ENCODE data around the gene PPL. TPM values are rescaled to one million over a fixed set of nuclear protein-coding genes. Genes with fewer than 3 reads are reported as not detected.

Gene PPL
- total RNA-seq, 1 donor = 27.1 TPM

DNA sequence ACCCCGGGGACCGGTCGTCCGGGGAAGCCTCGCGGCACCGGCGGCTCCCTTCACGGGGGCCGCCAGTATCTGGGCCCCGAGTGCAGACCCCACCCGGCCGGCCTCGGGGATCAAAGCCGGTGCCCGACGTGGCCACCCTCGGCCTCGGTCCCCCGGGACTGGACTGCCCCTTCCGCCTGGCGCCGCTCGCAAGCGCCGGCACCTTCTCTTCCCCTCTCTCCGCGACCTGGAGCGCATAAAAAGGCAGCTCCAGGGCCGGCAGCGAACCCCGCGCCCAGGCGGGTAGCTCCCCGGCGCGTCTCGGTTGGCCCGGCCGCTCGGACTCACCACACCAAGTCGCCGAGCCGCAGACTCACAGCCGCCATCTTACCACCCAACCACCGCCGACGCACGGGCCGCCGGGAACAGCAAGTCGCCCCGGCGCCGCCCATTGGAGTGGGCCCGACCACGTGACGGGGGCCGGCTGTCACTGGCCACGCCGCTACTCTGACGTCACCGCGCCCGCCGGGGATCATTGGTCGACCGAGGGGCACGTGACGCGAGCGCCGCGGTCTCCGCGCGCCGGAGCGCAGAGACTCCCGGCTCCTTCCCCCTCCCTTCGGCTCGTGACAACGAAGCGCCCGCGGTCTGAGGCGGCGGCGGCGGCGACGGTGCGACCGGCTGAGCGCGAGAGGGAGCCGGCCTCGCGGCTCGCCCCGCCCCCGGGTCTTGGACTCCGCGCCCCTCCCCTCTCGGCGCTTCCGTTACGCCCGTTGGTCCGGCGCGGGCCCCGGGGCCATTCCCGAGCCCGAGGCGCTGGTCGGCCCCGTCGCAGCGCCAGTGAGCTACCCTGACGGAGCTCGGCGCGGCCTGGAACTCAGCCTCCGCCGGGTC, 89.8 kb downstream of the PPL start, which contains the start of the genes GLYR1 and UBN1:
Gene GLYR1 (minus strand): TSS at position 388 of the 873 bp plus-strand sequence. CDS start 23 bp downstream, at position 365.
Gene UBN1 (plus strand): TSS at position 581 of the 873 bp plus-strand sequence. CDS start 5,437 bp downstream, outside the sequence.
- Histone ChIP-seq H3K4me2 (ENCODE audit: insufficient read depth, low read length) (peak within 1 kb of the TSS; percentile 96), H3K9me3 (ENCODE audit: low read depth, low read length) (no peaks in the 10 kb centered on the region), H3K27ac (ENCODE audit: low read depth, low read length) (peak within 1 kb of the TSS; percentile 88), H2AFZ (ENCODE audit: low read length) (peak within 1 kb of the TSS; percentile 89), H4K20me1 (ENCODE audit: insufficient read depth, low read length) (peaks cover 62% of the 10 kb centered on the region), H3K4me3 (ENCODE audit: insufficient read depth, low read length) (peak within 1 kb of the TSS; percentile 92), H3K79me2 (ENCODE audit: insufficient read depth, low read length) (peaks cover 83% of the 10 kb centered on the region), H3K36me3 (ENCODE audit: insufficient read depth, low read length) (peaks cover 25% of the 10 kb centered on the region), H3K27me3 (ENCODE audit: insufficient read depth, low read length) (no peaks in the 10 kb centered on the region), H3K4me1 (ENCODE audit: insufficient read depth, low read length) (peaks cover 31% of the 10 kb centered on the region)
- peak; percentile 99 for DNase-seq (ENCODE audit: insufficient read length, low spot score, missing footprints)
- TF ChIP-seq, protein P1, sequence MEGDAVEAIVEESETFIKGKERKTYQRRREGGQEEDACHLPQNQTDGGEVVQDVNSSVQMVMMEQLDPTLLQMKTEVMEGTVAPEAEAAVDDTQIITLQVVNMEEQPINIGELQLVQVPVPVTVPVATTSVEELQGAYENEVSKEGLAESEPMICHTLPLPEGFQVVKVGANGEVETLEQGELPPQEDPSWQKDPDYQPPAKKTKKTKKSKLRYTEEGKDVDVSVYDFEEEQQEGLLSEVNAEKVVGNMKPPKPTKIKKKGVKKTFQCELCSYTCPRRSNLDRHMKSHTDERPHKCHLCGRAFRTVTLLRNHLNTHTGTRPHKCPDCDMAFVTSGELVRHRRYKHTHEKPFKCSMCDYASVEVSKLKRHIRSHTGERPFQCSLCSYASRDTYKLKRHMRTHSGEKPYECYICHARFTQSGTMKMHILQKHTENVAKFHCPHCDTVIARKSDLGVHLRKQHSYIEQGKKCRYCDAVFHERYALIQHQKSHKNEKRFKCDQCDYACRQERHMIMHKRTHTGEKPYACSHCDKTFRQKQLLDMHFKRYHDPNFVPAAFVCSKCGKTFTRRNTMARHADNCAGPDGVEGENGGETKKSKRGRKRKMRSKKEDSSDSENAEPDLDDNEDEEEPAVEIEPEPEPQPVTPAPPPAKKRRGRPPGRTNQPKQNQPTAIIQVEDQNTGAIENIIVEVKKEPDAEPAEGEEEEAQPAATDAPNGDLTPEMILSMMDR (IDR thresholded peaks at IDR 0.05; ENCODE audit: extremely low read depth, low read depth, low read length) = no peak

DNA sequence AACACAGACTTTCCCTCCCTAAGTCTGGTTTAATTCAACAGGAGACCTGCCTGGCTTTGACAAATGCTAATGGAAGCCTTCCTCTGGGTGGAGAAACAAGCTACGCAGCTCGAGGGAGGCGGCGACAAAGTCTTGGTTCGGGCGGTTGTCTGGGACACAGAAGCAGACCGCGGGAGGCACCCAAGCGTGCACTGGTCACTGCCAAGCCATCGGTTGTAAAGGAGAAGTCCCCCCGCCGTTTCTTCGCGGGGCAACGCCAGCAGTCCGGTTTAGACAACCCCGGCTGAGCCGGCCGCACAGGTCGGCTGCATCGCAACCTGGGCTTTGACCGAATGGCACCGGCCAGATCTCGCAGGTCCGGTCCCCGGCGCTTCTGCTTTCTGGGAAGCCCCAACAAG, 90.4 kb downstream of the PPL start:
- H3K9me3 ChIP-seq (ENCODE audit: low read depth, low read length) = no peaks in the 10 kb centered on the region
- H3K79me2 ChIP-seq (ENCODE audit: insufficient read depth, low read length) = peaks cover 81% of the 10 kb centered on the region
- peak overlapping the region; percentile 88 for H3K27ac ChIP-seq (ENCODE audit: low read depth, low read length)
- TF ChIP-seq, protein P1 (IDR thresholded peaks at IDR 0.05; ENCODE audit: extremely low read depth, low read depth, low read length) = no peak
- no peaks in the 10 kb centered on the region for H3K27me3 ChIP-seq (ENCODE audit: insufficient read depth, low read length)
- peaks cover 27% of the 10 kb centered on the region for H3K4me1 ChIP-seq (ENCODE audit: insufficient read depth, low read length)
- peak overlapping the region; percentile 56 for H2AFZ ChIP-seq (ENCODE audit: low read length)
- peak overlapping the region; percentile 83 for H3K4me2 ChIP-seq (ENCODE audit: insufficient read depth, low read length)
- peak; percentile 86 for DNase-seq (ENCODE audit: insufficient read length, low spot score, missing footprints)
- peak overlapping the region; percentile 92 for H3K4me3 ChIP-seq (ENCODE audit: insufficient read depth, low read length)
- peaks cover 56% of the 10 kb centered on the region for H4K20me1 ChIP-seq (ENCODE audit: insufficient read depth, low read length)
- peaks cover 30% of the 10 kb centered on the region for H3K36me3 ChIP-seq (ENCODE audit: insufficient read depth, low read length)

DNA sequence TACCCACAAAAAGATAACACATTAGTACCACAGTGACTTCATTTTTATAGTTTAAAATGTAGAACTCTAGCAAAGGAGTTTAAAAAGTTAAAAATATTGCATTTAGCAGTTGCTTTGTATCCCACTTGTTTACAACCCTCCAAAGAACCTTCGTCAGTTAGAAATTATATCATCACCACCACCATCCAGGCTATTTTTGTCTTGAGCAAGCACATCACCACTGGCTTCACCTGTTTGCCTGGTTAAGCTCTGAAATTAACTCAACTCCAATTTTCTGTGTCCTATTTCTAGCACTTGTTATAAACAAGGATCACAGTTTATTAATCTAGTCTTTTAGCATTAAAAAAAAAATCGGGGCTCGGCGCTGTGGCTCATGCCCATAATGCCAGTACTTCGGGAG, 96.0 kb downstream of the PPL start:
- Histone ChIP-seq H3K27ac (ENCODE audit: low read depth, low read length) (no peak overlapping the region), H3K9me3 (ENCODE audit: low read depth, low read length) (no peaks in the 10 kb centered on the region), H3K36me3 (ENCODE audit: insufficient read depth, low read length) (peaks cover 71% of the 10 kb centered on the region), H3K4me3 (ENCODE audit: insufficient read depth, low read length) (no peak overlapping the region), H3K4me2 (ENCODE audit: insufficient read depth, low read length) (no peak overlapping the region), H4K20me1 (ENCODE audit: insufficient read depth, low read length) (peaks cover 36% of the 10 kb centered on the region), H2AFZ (ENCODE audit: low read length) (no peak overlapping the region), H3K4me1 (ENCODE audit: insufficient read depth, low read length) (peaks cover 7% of the 10 kb centered on the region), H3K27me3 (ENCODE audit: insufficient read depth, low read length) (no peaks in the 10 kb centered on the region), H3K79me2 (ENCODE audit: insufficient read depth, low read length) (peaks cover 51% of the 10 kb centered on the region)
- TF ChIP-seq, protein P1 (IDR thresholded peaks at IDR 0.05; ENCODE audit: extremely low read depth, low read depth, low read length) = no peak
- DNase-seq (ENCODE audit: insufficient read length, low spot score, missing footprints) = no peak

DNA sequence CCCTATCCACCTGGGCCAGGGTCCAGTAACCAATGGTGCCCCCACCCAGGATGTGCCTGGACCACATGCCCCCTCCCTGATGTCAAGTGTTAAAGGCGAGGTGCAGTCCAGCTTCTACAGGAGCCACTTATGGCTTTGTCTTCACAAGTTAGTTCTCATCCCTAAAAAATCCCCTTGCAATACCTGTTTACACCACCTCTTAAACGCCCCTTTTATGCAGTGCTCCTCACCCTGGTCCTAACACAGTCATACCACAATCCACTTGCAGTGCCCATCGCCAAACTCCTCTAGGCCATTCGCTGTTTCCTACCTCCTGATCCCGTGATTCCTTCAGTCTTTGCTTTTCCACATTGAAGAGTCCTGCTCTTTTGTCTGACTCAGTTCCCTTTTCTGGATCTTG, 97.0 kb downstream of the PPL start:
- Histone ChIP-seq H3K27me3 (ENCODE audit: insufficient read depth, low read length) (no peaks in the 10 kb centered on the region), H3K4me1 (ENCODE audit: insufficient read depth, low read length) (no peaks in the 10 kb centered on the region), H3K79me2 (ENCODE audit: insufficient read depth, low read length) (peaks cover 48% of the 10 kb centered on the region), H3K4me2 (ENCODE audit: insufficient read depth, low read length) (no peak overlapping the region), H3K27ac (ENCODE audit: low read depth, low read length) (no peak overlapping the region), H4K20me1 (ENCODE audit: insufficient read depth, low read length) (peaks cover 26% of the 10 kb centered on the region), H3K4me3 (ENCODE audit: insufficient read depth, low read length) (no peak overlapping the region), H3K9me3 (ENCODE audit: low read depth, low read length) (no peaks in the 10 kb centered on the region), H3K36me3 (ENCODE audit: insufficient read depth, low read length) (peaks cover 76% of the 10 kb centered on the region), H2AFZ (ENCODE audit: low read length) (no peak overlapping the region)
- TF ChIP-seq, protein P1 (IDR thresholded peaks at IDR 0.05; ENCODE audit: extremely low read depth, low read depth, low read length) = no peak
- DNase-seq (ENCODE audit: insufficient read length, low spot score, missing footprints) = peak; percentile 69
